ENCODE measurements around the gene ZNF536.

Gene ZNF536

GRCh38 chr19:30371960-30372824 is at the start of gene ZNF536:
Gene ZNF536 (plus strand): TSS chr19:30372384. CDS start chr19:30443563, 71,179 bp downstream.
- no peak for DNase-seq

GRCh38 chr19:30322641-30323320 is 49.4 kb upstream of the ZNF536 start:
- DNase-seq: no peak

GRCh38 chr19:30323904-30324303 is 48.3 kb upstream of the ZNF536 start:
- DNase-seq: no peak

GRCh38 chr19:30324982-30325381 is 47.2 kb upstream of the ZNF536 start:
- DNase-seq: no peak

GRCh38 chr19:30325676-30326392 is 46.4 kb upstream of the ZNF536 start:
- no peak for DNase-seq

GRCh38 chr19:30326393-30326710 is 45.8 kb upstream of the ZNF536 start:
- DNase-seq: no peak

GRCh38 chr19:30327331-30327730 is 44.9 kb upstream of the ZNF536 start:
- DNase-seq: no peak

- no peak for DNase-seq
Measured at GRCh38 chr19:30328096-30328495, 44.1 kb upstream of the ZNF536 start.

GRCh38 chr19:30330266-30330665 is 41.9 kb upstream of the ZNF536 start:
- no peak for DNase-seq

- DNase-seq: no peak
Measured at GRCh38 chr19:30332445-30333234, 39.5 kb upstream of the ZNF536 start.

GRCh38 chr19:30333291-30334065 is 38.7 kb upstream of the ZNF536 start:
- DNase-seq: no peak

GRCh38 chr19:30334841-30335240 is 37.3 kb upstream of the ZNF536 start:
- no peak for DNase-seq

GRCh38 chr19:30335306-30335886 is 36.8 kb upstream of the ZNF536 start:
- DNase-seq: no peak

- no peak for DNase-seq
Measured at GRCh38 chr19:30336290-30336689, 35.9 kb upstream of the ZNF536 start.

- no peak for DNase-seq
Measured at GRCh38 chr19:30338041-30338456, 34.1 kb upstream of the ZNF536 start.

GRCh38 chr19:30338878-30339623 is 33.1 kb upstream of the ZNF536 start:
- DNase-seq: no peak

GRCh38 chr19:30339624-30340525 is 32.3 kb upstream of the ZNF536 start:
- no peak for DNase-seq

GRCh38 chr19:30340771-30341561 is 31.2 kb upstream of the ZNF536 start:
- DNase-seq: no peak

- DNase-seq: no peak
Measured at GRCh38 chr19:30341611-30342201, 30.5 kb upstream of the ZNF536 start.
